Mucosa of rectum (tissue), 2 donors: ENCODE results near the gene KDM5B.

Experiments
- H3K27ac ChIP-seq, 2 donors: one replicate each; pipeline ENCODE4 v1.7.0; 2013; ENCODE audit warnings: inconsistent platforms in 2 of 2, low read depth in 2 of 2, low read length in 2 of 2
- H3K27me3 ChIP-seq, 2 donors: one replicate each; pipeline ENCODE4 v1.7.0; 2013; ENCODE audit warnings: low read length in 2 of 2; ENCODE audit not compliant: control insufficient read depth in 2 of 2, insufficient read depth in 2 of 2
- H3K36me3 ChIP-seq, 2 donors: one replicate each; pipeline ENCODE4 v1.7.0; 2013; ENCODE audit warnings: low read length in 2 of 2; ENCODE audit not compliant: control insufficient read depth in 2 of 2, insufficient read depth in 2 of 2
- H3K4me1 ChIP-seq, 2 donors: one replicate each; pipeline ENCODE4 v1.7.0; 2013; ENCODE audit warnings: low read length in 2 of 2, mild to moderate bottlenecking in 1 of 2; ENCODE audit not compliant: control insufficient read depth in 2 of 2, insufficient read depth in 2 of 2
- H3K4me3 ChIP-seq, 2 donors: one replicate each; pipeline ENCODE4 v1.7.0; 2013; ENCODE audit warnings: low read length in 2 of 2
- H3K9ac ChIP-seq, 2 donors: one replicate each; pipeline ENCODE4 v1.7.0; 2013; ENCODE audit warnings: low read length in 2 of 2, low read depth in 1 of 2, mild to moderate bottlenecking in 1 of 2
- H3K9me3 ChIP-seq, 2 donors: one replicate each; pipeline ENCODE4 v1.7.0; 2013; ENCODE audit warnings: low read length in 2 of 2; ENCODE audit not compliant: control insufficient read depth in 2 of 2
- donor health status: healthy.
- donor health status: Normal muscosa, but diverticular disease.

KDM5B gene

GRCh38 chr1:202807926-202808757 is at the start of gene KDM5B:
Gene KDM5B, minus strand, starts transcription at chr1:202808421. Its CDS starts 116 bp downstream, at chr1:202808305.
- peaks cover 16 to 39% of the 10 kb centered on the region in 2 donors for H3K4me1 ChIP-seq
- peak within 1 kb of the TSS; percentile 85 to 93 for H3K9ac ChIP-seq
- H3K9me3 ChIP-seq: no peaks in the 10 kb centered on the region
- H3K4me3 ChIP-seq: peak within 1 kb of the TSS; percentile 86 to 96
- no peaks in the 10 kb centered on the region for H3K27me3 ChIP-seq
- H3K27ac ChIP-seq: peak within 1 kb of the TSS; percentile 90 to 92
- no peaks in the 10 kb centered on the region for H3K36me3 ChIP-seq

- Histone ChIP-seq H3K4me1 (peaks cover 20 to 43% of the 10 kb centered on the region in 2 donors), H3K9ac (no peak overlapping the region), H3K9me3 (no peaks in the 10 kb centered on the region), H3K27me3 (no peaks in the 10 kb centered on the region), H3K36me3 (no peaks in the 10 kb centered on the region), H3K4me3 (no peak overlapping the region), H3K27ac (peak overlapping the region; percentile 38 to 51)
Observed at GRCh38 chr1:202857136-202857610, 49.0 kb upstream of the KDM5B start.

GRCh38 chr1:202856014-202856413 is 47.8 kb upstream of the KDM5B start:
- Histone ChIP-seq H3K27ac (no peak overlapping the region), H3K36me3 (no peaks in the 10 kb centered on the region), H3K4me1 (peaks cover 16 to 38% of the 10 kb centered on the region in 2 donors), H3K9me3 (no peaks in the 10 kb centered on the region), H3K27me3 (no peaks in the 10 kb centered on the region), H3K4me3 (no peak overlapping the region), H3K9ac (no peak overlapping the region)

- Histone ChIP-seq H3K36me3 (no peaks in the 10 kb centered on the region), H3K9me3 (no peaks in the 10 kb centered on the region), H3K4me3 (no peak overlapping the region), H3K27me3 (no peaks in the 10 kb centered on the region), H3K27ac (no peak overlapping the region), H3K9ac (no peak overlapping the region), H3K4me1 (peaks cover 16 to 38% of the 10 kb centered on the region in 2 donors)
Observed at GRCh38 chr1:202854787-202855186, 46.6 kb upstream of the KDM5B start.

GRCh38 chr1:202852163-202852904 is 44.1 kb upstream of the KDM5B start:
- H3K4me1 ChIP-seq: peaks cover 5 to 20% of the 10 kb centered on the region in 2 donors
- no peak overlapping the region for H3K27ac ChIP-seq
- H3K9me3 ChIP-seq: no peaks in the 10 kb centered on the region
- H3K36me3 ChIP-seq: no peaks in the 10 kb centered on the region
- no peak overlapping the region for H3K4me3 ChIP-seq
- no peaks in the 10 kb centered on the region for H3K27me3 ChIP-seq
- no peak overlapping the region for H3K9ac ChIP-seq

GRCh38 chr1:202850593-202851362 is 42.6 kb upstream of the KDM5B start:
- Histone ChIP-seq H3K9ac (no peak overlapping the region), H3K4me1 (peaks cover 0 to 10% of the 10 kb centered on the region in 2 donors), H3K9me3 (no peaks in the 10 kb centered on the region), H3K27ac (no peak overlapping the region), H3K4me3 (no peak overlapping the region), H3K27me3 (no peaks in the 10 kb centered on the region), H3K36me3 (no peaks in the 10 kb centered on the region)

- Histone ChIP-seq H3K36me3 (no peaks in the 10 kb centered on the region), H3K9ac (no peak overlapping the region), H3K27ac (no peak overlapping the region), H3K9me3 (no peaks in the 10 kb centered on the region), H3K27me3 (no peaks in the 10 kb centered on the region), H3K4me1 (no peaks in the 10 kb centered on the region), H3K4me3 (no peak overlapping the region)
Observed at GRCh38 chr1:202848191-202848542, 39.9 kb upstream of the KDM5B start.

GRCh38 chr1:202844935-202845334 is 36.7 kb upstream of the KDM5B start:
- no peak overlapping the region for H3K9ac ChIP-seq
- H3K36me3 ChIP-seq: no peaks in the 10 kb centered on the region
- no peaks in the 10 kb centered on the region for H3K4me1 ChIP-seq
- H3K4me3 ChIP-seq: no peak overlapping the region
- H3K27me3 ChIP-seq: no peaks in the 10 kb centered on the region
- H3K27ac ChIP-seq: no peak overlapping the region
- H3K9me3 ChIP-seq: no peaks in the 10 kb centered on the region

GRCh38 chr1:202844259-202844658 is 36.0 kb upstream of the KDM5B start:
- Histone ChIP-seq H3K36me3 (no peaks in the 10 kb centered on the region), H3K4me1 (no peaks in the 10 kb centered on the region), H3K9me3 (no peaks in the 10 kb centered on the region), H3K4me3 (no peak overlapping the region), H3K27ac (no peak overlapping the region), H3K27me3 (no peaks in the 10 kb centered on the region), H3K9ac (no peak overlapping the region)
